ENCODE data around the gene TEPSIN.
A peak's percentile ranks its signal among the peaks of the same experiment; 100 is the strongest.

The TEPSIN gene

DNA sequence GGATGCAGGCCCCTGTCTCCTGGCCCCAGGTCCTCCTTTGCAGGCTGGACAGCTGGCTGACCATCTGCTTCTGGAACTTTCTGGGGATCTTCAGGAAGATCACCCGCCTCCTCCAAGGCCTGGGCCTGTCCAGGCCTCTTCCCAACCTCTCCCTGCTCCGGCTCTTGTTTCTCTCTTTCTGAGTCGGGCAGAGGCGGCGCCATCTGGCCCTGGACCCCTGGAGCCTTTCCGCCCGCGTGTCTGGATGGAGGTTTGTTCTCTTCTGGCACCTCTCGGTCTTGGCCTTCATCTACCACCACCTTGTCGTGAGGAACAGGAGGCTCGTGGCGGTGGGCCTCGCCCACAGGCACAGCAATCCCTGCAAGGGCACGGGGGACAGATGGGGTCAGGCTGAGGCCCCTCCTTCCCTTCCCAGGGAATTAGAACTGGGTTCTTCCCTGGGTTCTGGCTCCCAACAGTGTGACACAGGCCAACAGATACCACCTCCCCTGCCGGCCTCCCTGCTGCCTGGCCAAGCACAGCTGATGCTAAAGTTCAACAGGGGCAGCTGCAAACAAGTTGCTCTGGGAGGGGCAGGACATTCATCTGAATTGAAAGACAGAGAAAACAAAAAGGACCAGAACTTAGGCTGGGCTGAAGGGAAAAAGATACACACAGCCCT lies 13.6 kb upstream of the TEPSIN start:
- no peak overlapping the region for H3K4me3 Mint-ChIP-seq
- peaks cover 13% of the 10 kb centered on the region for H3K36me3 Mint-ChIP-seq (ENCODE audit: insufficient read depth)

DNA sequence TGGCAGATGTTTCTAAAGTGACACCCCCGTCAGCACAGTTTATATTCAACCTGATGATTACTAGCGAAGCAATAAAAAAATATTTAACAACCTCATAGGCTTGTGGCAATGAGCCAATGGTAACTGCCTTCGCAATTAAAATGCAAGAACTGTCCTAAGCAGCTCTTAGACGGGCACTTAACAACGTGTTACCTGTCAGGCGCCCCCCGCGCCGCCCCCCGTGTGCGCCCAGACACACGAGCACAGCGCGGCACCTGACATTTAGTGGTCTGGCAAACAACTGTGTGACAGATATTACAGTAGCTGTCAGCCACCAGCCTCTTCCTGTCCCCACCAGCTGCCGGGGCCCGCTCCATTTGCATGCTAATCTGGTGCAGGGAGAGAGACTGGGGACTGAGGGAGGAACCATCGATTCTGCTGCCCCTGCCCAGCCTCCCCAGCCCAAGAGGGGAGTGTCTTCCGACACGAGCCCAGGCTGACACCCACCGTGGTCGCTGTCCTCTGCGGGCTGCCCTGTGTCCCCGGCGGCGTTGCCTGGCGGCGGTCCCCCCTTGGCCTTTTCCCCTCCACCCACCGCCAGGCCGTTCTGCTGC lies 12.9 kb upstream of the TEPSIN start:
- ATAC-seq (replicated peaks; ENCODE audit: extremely low read depth, poor library complexity, severe bottlenecking) (peak; percentile 69), DNase-seq (ENCODE audit: low spot score in 2 of 2) (no peak)
- H3K27me3 Mint-ChIP-seq, result no peaks in the 10 kb centered on the region
- no peak overlapping the region for H3K27ac Mint-ChIP-seq (ENCODE audit: low read depth)
- H3K9me3 Mint-ChIP-seq, result no peaks in the 10 kb centered on the region
- peaks cover 11% of the 10 kb centered on the region for H3K4me1 Mint-ChIP-seq
- no peak overlapping the region for H3K4me3 Mint-ChIP-seq
- peaks cover 16% of the 10 kb centered on the region for H3K36me3 Mint-ChIP-seq (ENCODE audit: insufficient read depth)

More for the DNA sequence above, 13.6 kb upstream of the TEPSIN start:
- no peak for DNase-seq (ENCODE audit: low spot score in 2 of 2)
- Mint-ChIP-seq H3K9me3 (no peaks in the 10 kb centered on the region), H3K27ac (ENCODE audit: low read depth) (peak overlapping the region; percentile 76), H3K27me3 (no peaks in the 10 kb centered on the region), H3K4me1 (peaks cover 11% of the 10 kb centered on the region)
- no peak for ATAC-seq (replicated peaks; ENCODE audit: extremely low read depth, poor library complexity, severe bottlenecking)

DNA sequence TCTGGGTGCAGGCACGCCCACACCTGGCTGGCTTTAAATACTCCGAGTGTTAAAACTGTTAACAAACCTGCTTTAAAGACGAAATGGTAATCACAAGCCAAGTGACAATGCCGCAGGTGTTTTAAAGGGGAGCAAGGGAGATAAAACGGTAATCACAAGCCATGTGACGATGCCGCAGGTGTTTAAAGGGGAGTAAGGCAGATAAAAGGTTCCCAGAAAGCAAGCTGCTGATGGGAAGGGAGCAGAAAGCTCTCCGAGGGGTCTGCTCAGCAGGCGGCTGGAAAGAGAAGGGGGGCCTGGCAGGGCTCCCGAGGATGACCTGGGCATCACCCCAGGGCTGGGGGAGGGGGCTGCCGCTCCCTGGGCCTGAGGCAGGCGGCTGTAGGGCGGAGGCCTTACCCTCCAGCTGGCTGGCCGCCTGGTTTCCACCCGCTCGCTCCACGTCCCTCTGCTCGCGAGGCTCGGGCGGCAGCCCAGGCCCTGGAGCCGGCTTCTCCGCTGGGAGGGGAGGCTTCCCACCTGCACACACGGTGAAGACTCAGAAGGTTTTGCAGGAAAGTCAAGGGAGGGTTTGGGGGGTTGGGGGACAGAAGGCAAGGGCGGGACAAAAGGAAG lies 12.3 kb upstream of the TEPSIN start:
- Mint-ChIP-seq H3K27me3 (no peaks in the 10 kb centered on the region), H3K4me3 (no peak overlapping the region), H3K27ac (ENCODE audit: low read depth) (no peak overlapping the region), H3K9me3 (no peaks in the 10 kb centered on the region), H3K4me1 (peaks cover 11% of the 10 kb centered on the region), H3K36me3 (ENCODE audit: insufficient read depth) (peaks cover 16% of the 10 kb centered on the region)
- ATAC-seq (replicated peaks; ENCODE audit: extremely low read depth, poor library complexity, severe bottlenecking), result peak; percentile 15
- no peak for DNase-seq (ENCODE audit: low spot score in 2 of 2)

DNA sequence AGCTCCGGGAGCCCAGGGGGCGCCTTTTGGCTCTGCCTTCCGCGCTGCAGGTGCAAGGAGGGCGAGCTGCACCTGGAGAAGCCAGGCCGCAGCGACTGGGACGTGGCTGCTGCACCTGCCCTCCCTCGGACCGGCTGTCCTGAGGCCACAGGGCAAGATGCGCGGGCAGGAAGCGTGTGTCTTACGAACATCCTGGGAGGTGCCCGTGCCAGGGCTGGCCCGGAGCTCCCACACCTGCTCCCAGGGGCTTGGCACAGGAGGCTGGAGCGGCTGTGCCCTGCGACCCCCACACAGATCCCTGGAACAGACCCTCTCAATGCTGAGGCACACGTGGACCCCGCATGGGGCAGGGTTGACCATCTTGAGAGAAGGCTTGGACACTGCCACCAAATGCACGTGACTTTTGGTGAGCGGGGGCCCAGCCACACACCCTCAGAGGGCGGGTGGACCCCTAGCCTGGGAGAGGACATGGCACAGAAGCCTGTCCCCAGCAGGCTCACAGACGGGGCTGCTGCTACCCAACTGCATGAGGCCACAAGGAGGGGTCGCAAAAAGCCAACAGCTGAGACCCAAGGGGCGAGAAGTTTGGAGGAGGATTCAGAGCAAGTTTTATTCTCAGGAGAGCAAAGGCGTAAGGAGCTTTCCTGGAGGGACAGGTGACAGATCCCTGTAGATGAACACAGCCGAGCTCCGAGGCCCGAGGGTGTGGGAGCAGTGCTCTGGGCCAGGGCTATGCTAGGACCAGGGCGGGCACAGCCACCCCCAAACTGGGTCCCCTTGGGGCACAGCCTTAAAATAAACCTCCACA lies 11.6 kb upstream of the TEPSIN start:
- peaks cover 16% of the 10 kb centered on the region for H3K36me3 Mint-ChIP-seq (ENCODE audit: insufficient read depth)
- ATAC-seq (replicated peaks; ENCODE audit: extremely low read depth, poor library complexity, severe bottlenecking), result no peak
- H3K4me3 Mint-ChIP-seq, result no peak overlapping the region

DNA sequence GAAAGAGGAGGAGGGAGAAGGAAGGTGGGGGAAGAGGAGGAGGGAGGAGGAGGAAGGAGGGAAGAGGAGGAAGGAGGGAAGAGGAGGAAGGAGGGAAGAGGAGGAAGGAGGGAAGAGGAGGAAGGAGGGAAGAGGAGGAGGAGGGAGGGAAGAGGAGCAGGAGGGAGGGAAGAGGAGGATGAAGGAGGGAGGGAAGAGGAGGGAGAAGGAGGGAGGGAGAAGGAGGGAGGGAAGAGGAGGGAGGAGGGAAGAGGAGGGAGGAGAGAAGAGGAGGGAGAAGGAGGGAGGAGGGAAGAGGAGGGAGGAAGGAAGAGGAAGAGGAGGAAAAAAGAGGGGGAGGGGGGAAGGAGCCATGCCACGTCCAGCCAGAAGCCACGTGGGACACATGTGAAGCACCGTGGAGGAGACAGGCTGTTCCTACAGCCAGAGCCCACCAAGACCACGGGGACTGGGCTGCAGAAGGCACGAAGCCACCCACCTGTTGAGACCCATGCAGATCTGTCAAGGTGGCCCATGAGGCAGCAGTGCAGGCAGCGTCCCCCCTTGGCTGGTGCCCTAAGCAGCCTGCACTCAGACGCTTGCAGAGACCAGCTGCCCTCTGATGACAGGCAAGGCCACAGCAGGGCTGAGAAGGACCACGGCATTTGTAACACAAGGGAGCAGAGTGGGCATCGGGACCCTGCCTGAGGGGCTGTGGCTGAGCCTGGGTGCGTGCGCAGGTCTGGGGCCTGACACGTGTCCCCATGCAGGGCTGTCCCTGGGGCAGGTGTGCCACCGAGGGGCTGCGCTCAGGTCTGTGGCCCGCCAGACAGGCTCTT lies 10.6 kb upstream of the TEPSIN start:
- H3K36me3 Mint-ChIP-seq (ENCODE audit: insufficient read depth), result peaks cover 17% of the 10 kb centered on the region
- ATAC-seq (replicated peaks; ENCODE audit: extremely low read depth, poor library complexity, severe bottlenecking), result no peak
- no peak for DNase-seq (ENCODE audit: low spot score in 2 of 2)
- H3K27me3 Mint-ChIP-seq, result no peaks in the 10 kb centered on the region
- no peak overlapping the region for H3K4me3 Mint-ChIP-seq
- peaks cover 11% of the 10 kb centered on the region for H3K4me1 Mint-ChIP-seq
- H3K27ac Mint-ChIP-seq (ENCODE audit: low read depth), result no peak overlapping the region
- no peaks in the 10 kb centered on the region for H3K9me3 Mint-ChIP-seq

More for the DNA sequence above, 11.6 kb upstream of the TEPSIN start:
- Mint-ChIP-seq H3K27ac (ENCODE audit: low read depth) (no peak overlapping the region), H3K4me1 (peaks cover 11% of the 10 kb centered on the region), H3K27me3 (no peaks in the 10 kb centered on the region), H3K9me3 (no peaks in the 10 kb centered on the region)
- DNase-seq (ENCODE audit: low spot score in 2 of 2), result no peak

DNA sequence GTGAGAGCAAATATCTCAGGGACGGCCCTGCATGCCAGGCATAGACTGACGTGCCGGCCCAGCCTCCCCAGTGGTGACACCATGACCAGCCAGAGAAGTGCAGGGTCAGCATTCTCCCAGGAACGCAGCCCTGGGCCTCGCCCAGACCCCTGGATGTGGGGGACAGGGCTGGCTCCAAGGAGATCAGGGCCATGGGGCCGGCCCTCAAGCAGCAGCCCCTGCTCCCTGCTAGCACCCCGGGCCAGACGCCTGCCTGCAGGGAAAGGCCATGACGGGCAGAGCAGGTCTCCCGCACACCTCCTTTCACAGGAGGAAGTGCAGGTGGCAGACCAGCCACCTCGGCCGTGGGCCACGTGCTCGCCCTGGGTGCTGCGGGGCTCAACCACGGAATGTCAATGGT lies 9.8 kb upstream of the TEPSIN start:
- H3K27me3 Mint-ChIP-seq, result no peaks in the 10 kb centered on the region
- no peaks in the 10 kb centered on the region for H3K9me3 Mint-ChIP-seq
- H3K27ac Mint-ChIP-seq (ENCODE audit: low read depth), result no peak overlapping the region
- DNase-seq (ENCODE audit: low spot score in 2 of 2), result no peak
- peaks cover 17% of the 10 kb centered on the region for H3K36me3 Mint-ChIP-seq (ENCODE audit: insufficient read depth)
- peaks cover 7% of the 10 kb centered on the region for H3K4me1 Mint-ChIP-seq
- no peak overlapping the region for H3K4me3 Mint-ChIP-seq
- no peak for ATAC-seq (replicated peaks; ENCODE audit: extremely low read depth, poor library complexity, severe bottlenecking)

DNA sequence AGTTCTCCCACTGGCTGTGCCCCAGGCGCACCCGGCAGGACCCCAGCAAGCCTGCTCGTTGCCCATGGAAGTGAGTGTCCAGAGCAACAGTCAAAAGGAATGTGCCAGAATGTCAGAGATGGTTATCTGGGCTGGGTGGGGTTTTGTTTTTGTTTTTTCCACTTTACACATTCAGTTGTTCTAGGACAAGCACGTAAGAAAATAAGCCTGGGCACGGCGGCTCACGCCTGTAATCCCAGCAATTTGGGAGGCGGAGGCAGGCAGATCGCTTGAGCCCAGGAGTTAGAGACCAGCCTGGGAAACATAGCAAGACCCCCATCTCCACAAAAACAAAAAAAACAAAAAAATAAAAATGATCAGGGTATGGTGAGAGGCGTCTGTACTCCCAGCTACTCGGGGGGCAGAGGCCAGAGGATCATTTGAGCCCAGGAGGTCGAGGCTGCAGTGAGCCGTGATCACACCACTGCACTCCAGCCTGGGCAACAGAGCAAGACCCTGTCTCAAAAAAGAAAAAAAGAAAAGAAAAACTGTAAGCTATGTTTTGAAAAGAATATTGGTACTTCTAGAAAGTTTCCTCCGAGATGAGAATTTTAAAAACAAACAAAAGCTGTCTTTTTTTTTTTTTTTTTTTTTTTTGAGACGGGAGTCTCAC lies 8.6 kb upstream of the TEPSIN start:
- no peaks in the 10 kb centered on the region for H3K27me3 Mint-ChIP-seq
- no peaks in the 10 kb centered on the region for H3K9me3 Mint-ChIP-seq
- H3K36me3 Mint-ChIP-seq (ENCODE audit: insufficient read depth), result peaks cover 14% of the 10 kb centered on the region
- ATAC-seq (replicated peaks; ENCODE audit: extremely low read depth, poor library complexity, severe bottlenecking) (no peak), DNase-seq (ENCODE audit: low spot score in 2 of 2) (no peak)
- H3K4me1 Mint-ChIP-seq, result peaks cover 1% of the 10 kb centered on the region
- no peak overlapping the region for H3K27ac Mint-ChIP-seq (ENCODE audit: low read depth)
- H3K4me3 Mint-ChIP-seq, result no peak overlapping the region

DNA sequence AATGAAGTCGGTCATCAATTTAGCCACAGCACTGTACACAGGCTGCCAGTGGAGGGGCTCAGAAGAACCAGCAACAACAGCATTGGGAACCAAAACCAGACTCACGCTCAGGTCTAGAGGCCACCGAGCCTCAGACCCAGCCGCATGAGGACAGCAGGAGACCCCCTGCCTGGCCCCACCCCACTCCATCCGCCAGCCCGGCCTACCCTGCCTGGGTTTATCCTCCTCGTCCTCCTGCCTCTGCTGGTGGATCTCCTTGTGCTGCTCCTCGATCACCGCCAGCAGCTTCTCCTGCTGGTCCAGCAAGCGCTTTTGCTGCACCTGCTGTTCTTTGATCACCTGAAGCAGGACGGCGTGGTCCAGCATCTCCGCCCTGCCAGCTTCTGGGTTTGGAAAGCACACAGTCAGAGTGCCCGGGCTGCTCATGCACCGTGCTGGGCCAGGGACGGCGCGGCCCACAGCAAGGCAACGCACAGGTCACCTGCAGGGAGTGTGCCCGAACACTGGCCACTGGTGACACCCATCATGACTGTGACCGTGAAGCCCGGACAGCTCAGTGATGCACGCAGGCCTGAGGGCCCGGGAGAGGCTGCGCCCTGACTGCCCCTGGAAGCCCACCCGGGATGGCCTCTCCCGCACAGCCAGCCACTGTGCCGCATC lies 8.0 kb upstream of the TEPSIN start:
- no peaks in the 10 kb centered on the region for H3K9me3 Mint-ChIP-seq
- H3K36me3 Mint-ChIP-seq (ENCODE audit: insufficient read depth), result peaks cover 16% of the 10 kb centered on the region
- DNase-seq (ENCODE audit: low spot score in 2 of 2) (no peak), ATAC-seq (replicated peaks; ENCODE audit: extremely low read depth, poor library complexity, severe bottlenecking) (no peak)
- H3K4me3 Mint-ChIP-seq, result no peak overlapping the region
- H3K27me3 Mint-ChIP-seq, result no peaks in the 10 kb centered on the region
- H3K4me1 Mint-ChIP-seq, result peaks cover 8% of the 10 kb centered on the region
- H3K27ac Mint-ChIP-seq (ENCODE audit: low read depth), result no peak overlapping the region

DNA sequence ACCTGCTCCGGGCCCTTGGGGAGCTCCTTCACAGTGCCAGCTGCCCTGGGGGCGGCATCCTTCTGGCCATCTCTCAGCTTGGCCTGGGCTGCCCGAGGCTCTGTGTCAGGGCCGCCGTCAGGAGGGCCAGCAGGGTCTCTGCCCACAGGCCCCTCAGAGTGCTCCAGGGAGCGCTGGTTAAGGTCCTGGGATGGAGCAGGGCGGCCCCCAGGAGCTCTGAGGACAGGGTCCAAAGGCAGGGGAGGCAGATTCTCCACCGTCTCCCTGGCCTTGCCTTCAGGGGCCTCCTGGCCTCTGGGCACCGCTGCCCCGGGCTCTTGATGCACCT lies 7.5 kb upstream of the TEPSIN start:
- no peak overlapping the region for H3K27ac Mint-ChIP-seq (ENCODE audit: low read depth)
- H3K4me1 Mint-ChIP-seq, result peaks cover 11% of the 10 kb centered on the region
- ATAC-seq (replicated peaks; ENCODE audit: extremely low read depth, poor library complexity, severe bottlenecking) (no peak), DNase-seq (ENCODE audit: low spot score in 2 of 2) (no peak)
- H3K27me3 Mint-ChIP-seq, result no peaks in the 10 kb centered on the region
- no peaks in the 10 kb centered on the region for H3K9me3 Mint-ChIP-seq
- H3K4me3 Mint-ChIP-seq, result no peak overlapping the region
- H3K36me3 Mint-ChIP-seq (ENCODE audit: insufficient read depth), result peaks cover 16% of the 10 kb centered on the region

DNA sequence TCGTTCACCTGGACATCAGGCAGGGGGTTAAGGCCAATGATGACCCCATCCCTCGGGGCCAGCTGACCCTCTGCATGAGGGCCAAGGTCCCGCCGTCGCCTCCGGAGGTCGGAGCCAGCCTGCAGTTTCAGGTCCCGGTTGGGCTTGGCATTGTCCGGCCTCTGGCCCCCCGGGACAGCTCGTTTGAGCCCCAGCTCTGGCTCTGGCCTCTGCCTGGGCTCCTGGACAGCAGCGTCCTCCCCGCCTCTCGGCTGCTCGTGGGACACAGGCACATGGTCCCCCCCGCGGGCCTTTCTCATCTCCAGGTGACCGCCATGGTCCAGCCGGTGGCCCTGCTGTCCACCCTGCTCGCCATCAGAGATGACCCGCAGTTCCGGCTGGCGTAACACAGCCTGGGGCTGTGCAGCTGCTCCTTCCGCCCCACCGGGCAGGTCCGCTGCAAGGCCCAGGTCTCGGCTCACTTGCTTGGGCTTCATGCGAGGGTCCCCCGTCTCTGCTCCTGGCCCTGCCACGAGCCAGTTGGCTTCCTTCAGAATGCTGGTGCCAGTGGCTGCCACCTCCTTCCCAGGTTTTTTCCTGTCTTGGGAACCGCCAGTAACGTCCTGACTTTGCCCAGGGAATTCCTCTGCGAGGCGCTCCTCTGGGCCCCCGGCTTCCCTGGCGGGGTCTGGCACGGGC lies 6.9 kb upstream of the TEPSIN start:
- Mint-ChIP-seq H3K4me1 (peaks cover 11% of the 10 kb centered on the region), H3K27ac (ENCODE audit: low read depth) (no peak overlapping the region), H3K36me3 (ENCODE audit: insufficient read depth) (peaks cover 15% of the 10 kb centered on the region), H3K9me3 (no peaks in the 10 kb centered on the region), H3K27me3 (no peaks in the 10 kb centered on the region), H3K4me3 (no peak overlapping the region)
- DNase-seq (ENCODE audit: low spot score in 2 of 2) (no peak), ATAC-seq (replicated peaks; ENCODE audit: extremely low read depth, poor library complexity, severe bottlenecking) (no peak)

DNA sequence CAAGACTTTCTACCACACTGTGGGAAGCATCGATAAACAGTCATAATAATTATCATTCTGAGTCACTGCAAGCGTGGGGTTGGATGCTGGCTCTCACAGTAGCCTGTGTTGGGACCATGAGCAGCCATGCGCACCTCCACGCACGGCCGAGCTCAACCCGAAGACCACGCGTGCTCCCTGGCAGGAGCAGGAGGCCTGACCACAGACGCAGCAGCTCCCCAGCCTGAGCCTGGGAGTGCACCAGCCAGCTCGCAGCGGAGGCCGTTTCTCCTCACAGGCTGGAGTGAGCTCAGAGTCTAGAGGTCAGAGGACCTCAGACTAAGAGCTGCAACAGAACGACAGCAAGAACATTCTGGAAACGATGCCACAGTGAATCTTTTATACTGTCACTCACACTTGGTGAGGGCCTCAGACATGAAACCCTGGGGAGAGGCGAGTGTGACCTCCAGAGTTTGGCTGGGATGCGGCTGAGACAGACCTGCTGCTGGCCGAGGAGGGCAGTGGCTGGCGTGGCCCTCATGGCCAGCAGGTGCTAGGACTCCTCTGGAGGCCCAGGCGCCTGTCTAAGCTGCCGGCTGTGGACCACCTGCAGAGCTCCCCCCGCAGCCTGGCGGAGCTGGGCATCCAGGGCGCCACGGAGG lies 6.3 kb upstream of the TEPSIN start:
- DNase-seq (ENCODE audit: low spot score in 2 of 2), result no peak
- no peaks in the 10 kb centered on the region for H3K9me3 Mint-ChIP-seq
- H3K27me3 Mint-ChIP-seq, result no peaks in the 10 kb centered on the region
- no peak for ATAC-seq (replicated peaks; ENCODE audit: extremely low read depth, poor library complexity, severe bottlenecking)
- peak overlapping the region; percentile 32 for H3K27ac Mint-ChIP-seq (ENCODE audit: low read depth)
- peaks cover 18% of the 10 kb centered on the region for H3K36me3 Mint-ChIP-seq (ENCODE audit: insufficient read depth)
- H3K4me3 Mint-ChIP-seq, result no peak overlapping the region
- H3K4me1 Mint-ChIP-seq, result peaks cover 11% of the 10 kb centered on the region

Data from central memory CD8-positive, alpha-beta T cell (primary cell).